Measurements from ENCODE around the gene CD96.
"Not testable (repeated sequence)": the region's sequence is repeated elsewhere in the genome, so short reads cannot be mapped to it uniquely, and the experiment has no call there.

The CD96 gene

GRCh38 chr3:111561902-111562301, 19.9 kb downstream of the CD96 start:
- DNase-seq (ENCODE audit: low spot score) = not testable (repeated sequence)

GRCh38 chr3:111566844-111567243, 24.8 kb downstream of the CD96 start:
- DNase-seq (ENCODE audit: low spot score) = no peak

GRCh38 chr3:111568355-111568754, 26.4 kb downstream of the CD96 start:
- DNase-seq (ENCODE audit: low spot score) = no peak

GRCh38 chr3:111568911-111569310, 26.9 kb downstream of the CD96 start:
- no peak for DNase-seq (ENCODE audit: low spot score)

GRCh38 chr3:111570404-111571030, 28.5 kb downstream of the CD96 start:
- DNase-seq (ENCODE audit: low spot score) = no peak

- DNase-seq (ENCODE audit: low spot score) = no peak
These were observed 29.3 kb downstream of the CD96 start for GRCh38 chr3:111571282-111571681.

GRCh38 chr3:111571907-111572460, 30.0 kb downstream of the CD96 start:
- DNase-seq (ENCODE audit: low spot score) = no peak

GRCh38 chr3:111577113-111577512, 35.1 kb downstream of the CD96 start:
- DNase-seq (ENCODE audit: low spot score) = no peak

- no peak for DNase-seq (ENCODE audit: low spot score)
These were observed 36.0 kb downstream of the CD96 start for GRCh38 chr3:111577798-111578685.

- no peak for DNase-seq (ENCODE audit: low spot score)
These were observed 36.9 kb downstream of the CD96 start for GRCh38 chr3:111578867-111579266.

- DNase-seq (ENCODE audit: low spot score) = no peak
These were observed 37.5 kb downstream of the CD96 start for GRCh38 chr3:111579495-111579894.

GRCh38 chr3:111581403-111582119, 39.6 kb downstream of the CD96 start:
- no peak for DNase-seq (ENCODE audit: low spot score)

- no peak for DNase-seq (ENCODE audit: low spot score)
These were observed 40.1 kb downstream of the CD96 start for GRCh38 chr3:111582120-111582474.

GRCh38 chr3:111584744-111585143, 42.7 kb downstream of the CD96 start:
- DNase-seq (ENCODE audit: low spot score) = no peak

GRCh38 chr3:111585217-111585616, 43.2 kb downstream of the CD96 start:
- no peak for DNase-seq (ENCODE audit: low spot score)

- DNase-seq (ENCODE audit: low spot score) = no peak
These were observed 46.5 kb downstream of the CD96 start for GRCh38 chr3:111588527-111588926.

- DNase-seq (ENCODE audit: low spot score) = no peak
These were observed 47.5 kb downstream of the CD96 start for GRCh38 chr3:111589303-111590142.

- DNase-seq (ENCODE audit: low spot score) = no peak
These were observed 48.1 kb downstream of the CD96 start for GRCh38 chr3:111590143-111590491.

- DNase-seq (ENCODE audit: low spot score) = no peak
These were observed 49.6 kb downstream of the CD96 start for GRCh38 chr3:111591555-111591954.

GRCh38 chr3:111592143-111592542, 50.1 kb downstream of the CD96 start:
- DNase-seq (ENCODE audit: low spot score) = no peak

- DNase-seq (ENCODE audit: low spot score) = no peak
These were observed 50.9 kb downstream of the CD96 start for GRCh38 chr3:111592936-111593335.

GRCh38 chr3:111593666-111594065, 51.7 kb downstream of the CD96 start:
- DNase-seq (ENCODE audit: low spot score) = no peak
